ENCODE results near the gene EEF2K.
"Not testable (repeated sequence)": the region's sequence is repeated elsewhere in the genome, so short reads cannot be mapped to it uniquely, and the experiment has no call there.

EEF2K gene

DNA sequence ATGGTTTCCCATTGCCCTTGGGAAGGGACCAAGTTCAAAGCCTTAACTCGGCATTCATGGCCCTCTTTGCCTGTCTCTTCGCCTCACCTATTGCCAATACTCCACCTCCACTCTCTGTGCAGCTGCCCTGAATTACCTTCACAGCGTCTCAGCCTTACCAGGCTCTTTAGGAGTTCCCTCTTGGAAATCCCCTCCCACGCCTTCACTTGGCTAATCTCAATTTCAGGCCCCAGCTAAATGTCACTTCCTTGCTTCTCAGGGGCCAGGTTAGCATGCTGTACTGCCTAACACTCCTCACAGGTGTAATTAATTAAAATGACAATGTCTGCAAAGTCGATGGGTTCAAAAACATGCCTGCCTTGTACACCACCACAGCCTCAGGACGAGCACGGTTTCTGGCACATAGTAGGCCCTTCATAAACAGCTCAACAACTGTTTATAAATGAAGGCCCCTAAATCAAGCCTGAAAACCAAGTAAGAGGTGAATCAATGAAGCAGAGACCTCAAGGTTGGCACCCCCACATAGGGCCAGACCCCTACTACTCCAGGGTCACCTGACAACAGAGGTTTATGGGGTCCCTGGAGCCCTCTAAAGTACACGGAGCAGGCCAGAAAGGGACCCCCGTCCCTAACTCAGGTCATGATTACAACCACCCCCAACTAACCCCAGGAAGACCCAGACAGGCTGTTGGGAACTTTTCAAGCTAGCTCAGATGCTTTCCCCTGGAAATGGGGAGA, 11.2 kb upstream of the EEF2K start:
- Mint-ChIP-seq H3K27ac (peak overlapping the region; percentile 100), H3K9me3 (peaks cover 11 to 12% of the 10 kb centered on the region in 2 donors), H3K4me1 (peaks cover 38 to 50% of the 10 kb centered on the region in 2 donors), H3K4me3 (peak overlapping the region; percentile 86), H3K36me3 (peaks cover 8 to 22% of the 10 kb centered on the region in 2 donors), H3K27me3 (peaks cover 4 to 5% of the 10 kb centered on the region in 2 donors)
- DNase-seq (peak; percentile 62), ATAC-seq (replicated peaks) (no peak)

DNA sequence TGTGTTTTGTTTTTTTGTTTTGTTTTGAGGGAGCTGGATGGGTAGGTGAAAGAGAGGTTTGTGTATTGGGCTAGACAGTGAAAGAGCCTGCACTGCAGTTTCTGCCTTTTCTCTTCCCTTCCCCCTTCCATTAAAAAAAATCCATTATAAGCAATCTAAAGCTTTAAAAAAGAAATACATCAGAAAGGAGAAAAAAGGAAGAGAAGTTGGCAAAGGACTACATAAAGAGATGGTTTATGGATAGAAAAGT, 10.7 kb upstream of the EEF2K start:
- Mint-ChIP-seq H3K27ac (peak overlapping the region; percentile 100), H3K4me3 (peak overlapping the region; percentile 86), H3K36me3 (peaks cover 8 to 22% of the 10 kb centered on the region in 2 donors), H3K27me3 (peaks cover 4 to 5% of the 10 kb centered on the region in 2 donors), H3K4me1 (peaks cover 37 to 47% of the 10 kb centered on the region in 2 donors), H3K9me3 (peaks cover 11 to 12% of the 10 kb centered on the region in 2 donors)
- no peak for ATAC-seq (replicated peaks)
- DNase-seq = no peak

DNA sequence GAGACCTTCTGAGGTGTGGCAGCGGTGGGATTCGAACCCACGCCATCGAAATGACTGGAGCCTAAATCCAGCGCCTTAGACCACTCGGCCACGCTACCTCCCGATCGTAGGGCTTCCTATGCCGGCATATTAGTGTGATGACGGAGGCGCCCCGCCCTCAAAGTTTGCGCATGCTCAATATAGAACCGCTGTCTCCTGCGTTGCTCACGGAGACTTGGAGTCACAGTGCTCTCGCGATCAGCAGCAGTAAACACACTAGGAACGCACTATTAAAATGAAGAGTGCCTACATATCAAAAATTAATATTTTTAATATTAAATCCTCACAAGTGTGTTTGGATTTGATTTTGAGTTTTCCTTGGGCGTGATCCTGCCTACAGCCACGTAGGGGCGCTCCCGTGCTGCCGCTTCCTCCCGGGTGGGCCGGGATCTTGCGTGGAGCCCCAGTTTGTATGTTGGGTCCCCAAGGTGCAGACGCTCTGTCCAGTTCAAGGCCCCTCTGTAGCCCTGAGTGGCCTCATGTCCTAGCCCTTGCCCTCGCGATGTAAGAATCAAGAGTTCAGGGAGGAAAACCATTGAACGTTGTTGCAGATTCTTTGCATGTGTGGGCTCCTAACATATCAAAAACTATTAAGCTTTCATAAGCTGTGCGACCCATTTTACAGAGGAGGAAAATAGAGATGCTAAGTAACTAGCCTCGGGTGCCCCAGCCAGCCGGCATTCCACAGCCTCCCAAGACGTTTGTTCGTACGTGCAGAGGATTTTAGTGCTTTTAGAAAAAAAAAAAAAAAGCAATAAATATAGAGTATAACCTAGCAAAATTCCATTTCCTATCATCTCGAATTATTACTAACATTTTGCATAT, 10.2 kb upstream of the EEF2K start:
- Mint-ChIP-seq H3K4me3 (peak overlapping the region; percentile 86), H3K9me3 (peaks cover 11 to 12% of the 10 kb centered on the region in 2 donors), H3K36me3 (peaks cover 8 to 22% of the 10 kb centered on the region in 2 donors), H3K27ac (peak overlapping the region; percentile 100), H3K4me1 (peaks cover 37 to 47% of the 10 kb centered on the region in 2 donors), H3K27me3 (peaks cover 4 to 5% of the 10 kb centered on the region in 2 donors)
- ATAC-seq (replicated peaks) = peak; percentile 26 to 29
- DNase-seq = peak; percentile 87

DNA sequence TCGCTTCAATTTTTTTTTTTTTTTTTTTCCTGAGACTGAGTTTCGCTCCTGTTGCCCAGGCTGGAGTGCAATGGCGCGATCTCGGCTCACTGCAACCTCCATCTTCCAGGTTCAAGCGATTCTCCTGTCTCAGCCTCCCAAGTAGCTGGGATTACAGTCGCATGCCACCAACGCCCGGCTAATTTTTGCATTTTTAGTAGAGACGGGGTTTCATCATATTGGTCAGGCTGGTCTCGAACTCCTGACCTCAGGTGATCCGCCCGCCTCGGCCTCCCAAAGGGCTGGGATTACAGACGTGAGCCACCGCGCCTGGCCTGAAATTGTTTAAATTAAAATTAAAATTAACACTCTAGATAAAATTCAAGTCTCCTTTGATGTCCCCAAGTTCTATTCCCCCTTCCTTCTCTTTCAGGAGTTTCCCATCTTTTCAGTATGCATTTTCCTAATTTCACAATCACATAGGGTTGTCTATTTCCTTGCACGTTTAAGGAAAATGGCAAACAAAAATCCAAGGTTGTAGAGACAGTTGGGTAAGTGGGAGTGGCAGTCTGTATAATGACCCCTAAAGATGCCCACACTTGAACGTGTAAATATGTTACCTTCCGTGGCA, 9.4 kb upstream of the EEF2K start:
- not testable (repeated sequence) for DNase-seq; ATAC-seq (replicated peaks); H3K27ac Mint-ChIP-seq; H3K27me3 Mint-ChIP-seq
- Mint-ChIP-seq H3K36me3 (peaks cover 8 to 22% of the 10 kb centered on the region in 2 donors), H3K4me1 (peaks cover 36 to 46% of the 10 kb centered on the region in 2 donors), H3K4me3 (peak overlapping the region; percentile 67 to 68), H3K9me3 (peaks cover 11 to 12% of the 10 kb centered on the region in 2 donors)

DNA sequence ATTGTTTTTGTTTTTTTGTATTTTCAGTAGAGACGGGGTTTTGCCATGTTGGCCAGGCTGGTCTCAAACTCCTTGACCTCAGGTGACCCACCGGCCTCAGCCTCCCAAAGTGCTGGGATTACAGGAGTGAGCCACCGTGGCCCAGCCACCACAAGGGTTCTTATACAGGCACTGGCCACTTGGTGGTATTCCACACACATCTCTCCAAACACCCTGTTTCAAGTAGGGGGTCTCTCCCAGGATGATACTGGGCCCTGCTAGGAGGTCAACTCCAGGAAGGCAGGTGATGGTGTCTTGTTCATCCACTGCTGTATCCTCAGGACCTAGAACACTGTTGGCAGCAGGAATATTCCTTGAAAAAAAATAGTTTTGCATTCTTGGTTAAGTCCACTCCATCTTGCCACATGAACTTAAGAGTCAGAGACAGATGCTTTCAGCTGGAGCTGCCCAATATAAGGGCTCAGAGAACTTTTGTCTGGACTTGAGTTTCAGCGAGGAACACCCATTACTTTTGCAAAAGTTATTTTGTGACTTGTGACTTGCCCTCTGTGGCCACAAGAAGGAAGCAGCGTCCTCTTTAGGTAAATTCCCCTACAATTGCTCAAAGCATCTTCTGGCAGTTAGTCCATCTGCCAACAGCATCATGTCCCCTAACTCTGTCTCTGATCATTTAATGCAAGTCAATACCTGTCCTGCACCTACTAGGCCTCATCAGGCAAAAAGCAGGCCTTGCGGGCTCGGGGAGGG, 7.4 kb upstream of the EEF2K start:
- ATAC-seq (replicated peaks) = no peak
- no peak for DNase-seq
- H3K4me1 Mint-ChIP-seq = peaks cover 23 to 30% of the 10 kb centered on the region in 2 donors
- H3K27me3 Mint-ChIP-seq = peaks cover 4 to 5% of the 10 kb centered on the region in 2 donors
- peaks cover 8% of the 10 kb centered on the region in 2 donors for H3K9me3 Mint-ChIP-seq
- H3K36me3 Mint-ChIP-seq = peaks cover 5 to 18% of the 10 kb centered on the region in 2 donors
- peak overlapping the region; percentile 20 for H3K27ac Mint-ChIP-seq
- no peak overlapping the region for H3K4me3 Mint-ChIP-seq

DNA sequence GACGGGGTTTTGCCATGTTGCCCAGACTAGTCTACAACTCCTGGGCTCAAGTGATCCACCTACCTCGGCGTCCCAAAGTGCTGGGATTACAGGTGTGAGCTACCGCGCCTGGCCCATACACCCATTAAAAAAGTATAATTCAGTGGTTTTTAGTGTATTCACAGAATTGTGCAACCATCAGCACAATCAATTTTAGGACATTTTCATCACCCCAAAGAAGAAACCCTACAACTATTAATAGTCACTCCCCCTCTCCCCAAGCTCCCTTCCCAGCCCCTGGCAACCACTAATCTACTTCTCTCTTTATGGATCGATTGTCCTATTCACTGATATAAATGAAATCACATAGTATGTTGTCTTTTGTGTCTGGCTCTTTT, 3.8 kb upstream of the EEF2K start:
- H3K9me3 Mint-ChIP-seq = peaks cover 0 to 2% of the 10 kb centered on the region in 2 donors
- no peak overlapping the region for H3K4me3 Mint-ChIP-seq
- no peak for DNase-seq
- H3K27me3 Mint-ChIP-seq = no peaks in the 10 kb centered on the region
- ATAC-seq (replicated peaks) = no peak
- peaks cover 11 to 14% of the 10 kb centered on the region in 2 donors for H3K4me1 Mint-ChIP-seq
- H3K36me3 Mint-ChIP-seq = peaks cover 0 to 1% of the 10 kb centered on the region in 2 donors
- H3K27ac Mint-ChIP-seq = no peak overlapping the region

DNA sequence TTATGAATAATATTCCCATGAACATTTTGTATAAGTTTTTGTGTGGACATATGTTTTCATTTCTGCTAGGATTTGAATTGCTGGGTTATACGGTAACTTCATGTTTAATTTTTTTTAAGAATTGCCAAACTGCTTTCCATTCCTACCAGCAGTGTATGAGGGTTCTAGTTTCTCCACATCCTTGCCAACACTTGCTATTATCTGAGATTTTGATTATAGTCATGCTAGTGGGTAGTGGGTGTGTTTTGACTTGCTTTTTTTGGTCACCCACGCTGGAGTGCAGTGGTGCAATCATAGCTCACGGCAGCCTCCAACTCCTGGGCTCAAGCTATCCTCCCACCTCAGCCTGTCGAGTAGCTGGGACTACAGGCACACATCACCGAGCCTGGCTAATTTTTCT, 3.0 kb upstream of the EEF2K start:
- Mint-ChIP-seq H3K4me3 (no peak overlapping the region), H3K27me3 (no peaks in the 10 kb centered on the region), H3K9me3 (peaks cover 0 to 2% of the 10 kb centered on the region in 2 donors), H3K4me1 (peaks cover 17 to 23% of the 10 kb centered on the region in 2 donors), H3K36me3 (peaks cover 3 to 8% of the 10 kb centered on the region in 2 donors), H3K27ac (no peak overlapping the region)
- ATAC-seq (replicated peaks) (no peak), DNase-seq (no peak)

DNA sequence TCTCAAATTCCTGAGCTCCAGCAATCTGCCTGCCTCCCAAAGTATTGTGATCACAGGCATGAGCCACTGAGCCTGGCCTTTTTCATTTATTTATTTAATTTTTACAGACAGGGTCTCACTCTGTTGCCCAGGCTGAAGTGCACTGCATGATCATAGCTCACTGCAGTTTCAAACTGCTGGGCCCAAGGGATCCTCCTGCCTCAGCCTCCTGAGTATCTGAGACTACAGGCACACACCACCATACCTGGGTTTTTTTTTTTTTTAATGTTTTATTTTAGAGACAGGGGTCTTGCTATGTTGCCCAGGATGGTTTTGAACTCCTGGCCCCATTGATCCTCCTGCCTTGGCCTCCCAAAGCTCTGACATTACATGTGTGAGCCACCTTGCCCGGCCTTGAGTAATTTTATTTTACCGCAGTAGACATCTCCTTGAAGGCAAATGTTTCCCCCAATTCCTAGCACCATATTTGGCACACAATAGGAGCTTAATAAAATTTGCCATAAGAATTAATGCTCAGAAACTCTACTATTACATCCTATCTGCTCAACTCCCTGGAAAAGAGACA, 1.9 kb upstream of the EEF2K start:
- Mint-ChIP-seq H3K9me3 (peaks cover 0 to 2% of the 10 kb centered on the region in 2 donors), H3K4me3 (no peak overlapping the region), H3K36me3 (peaks cover 5 to 10% of the 10 kb centered on the region in 2 donors), H3K27me3 (no peaks in the 10 kb centered on the region), H3K4me1 (peaks cover 11 to 29% of the 10 kb centered on the region in 2 donors), H3K27ac (no peak overlapping the region)
- DNase-seq (no peak), ATAC-seq (replicated peaks) (no peak)

DNA sequence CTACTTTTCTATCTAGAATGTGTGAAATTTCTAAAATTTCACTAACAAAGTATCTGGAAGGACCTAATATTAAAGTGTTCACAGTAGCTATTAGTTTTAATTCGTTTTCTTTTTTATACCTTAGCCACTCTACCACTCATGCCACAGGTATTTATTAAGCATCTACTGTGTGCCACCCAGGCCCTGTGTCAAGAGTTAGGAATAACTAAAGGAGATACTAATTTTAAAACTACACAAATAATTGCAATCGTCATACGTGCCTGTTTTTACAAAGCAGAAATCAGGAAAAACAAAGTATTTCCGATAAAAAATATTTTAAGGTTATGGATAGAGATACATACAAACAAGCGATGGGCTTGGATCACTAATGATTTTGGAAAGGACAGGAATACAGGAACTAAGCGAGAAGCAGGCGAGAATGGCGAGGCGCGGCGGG, 483 bp upstream of the EEF2K start:
- Mint-ChIP-seq H3K27ac (peak overlapping the region; percentile 76), H3K27me3 (no peaks in the 10 kb centered on the region), H3K9me3 (peaks cover 3 to 4% of the 10 kb centered on the region in 2 donors), H3K4me1 (peaks cover 14 to 42% of the 10 kb centered on the region in 2 donors), H3K4me3 (peak overlapping the region; percentile 98 to 99), H3K36me3 (peaks cover 13 to 22% of the 10 kb centered on the region in 2 donors)
- DNase-seq = no peak
- no peak for ATAC-seq (replicated peaks)

DNA sequence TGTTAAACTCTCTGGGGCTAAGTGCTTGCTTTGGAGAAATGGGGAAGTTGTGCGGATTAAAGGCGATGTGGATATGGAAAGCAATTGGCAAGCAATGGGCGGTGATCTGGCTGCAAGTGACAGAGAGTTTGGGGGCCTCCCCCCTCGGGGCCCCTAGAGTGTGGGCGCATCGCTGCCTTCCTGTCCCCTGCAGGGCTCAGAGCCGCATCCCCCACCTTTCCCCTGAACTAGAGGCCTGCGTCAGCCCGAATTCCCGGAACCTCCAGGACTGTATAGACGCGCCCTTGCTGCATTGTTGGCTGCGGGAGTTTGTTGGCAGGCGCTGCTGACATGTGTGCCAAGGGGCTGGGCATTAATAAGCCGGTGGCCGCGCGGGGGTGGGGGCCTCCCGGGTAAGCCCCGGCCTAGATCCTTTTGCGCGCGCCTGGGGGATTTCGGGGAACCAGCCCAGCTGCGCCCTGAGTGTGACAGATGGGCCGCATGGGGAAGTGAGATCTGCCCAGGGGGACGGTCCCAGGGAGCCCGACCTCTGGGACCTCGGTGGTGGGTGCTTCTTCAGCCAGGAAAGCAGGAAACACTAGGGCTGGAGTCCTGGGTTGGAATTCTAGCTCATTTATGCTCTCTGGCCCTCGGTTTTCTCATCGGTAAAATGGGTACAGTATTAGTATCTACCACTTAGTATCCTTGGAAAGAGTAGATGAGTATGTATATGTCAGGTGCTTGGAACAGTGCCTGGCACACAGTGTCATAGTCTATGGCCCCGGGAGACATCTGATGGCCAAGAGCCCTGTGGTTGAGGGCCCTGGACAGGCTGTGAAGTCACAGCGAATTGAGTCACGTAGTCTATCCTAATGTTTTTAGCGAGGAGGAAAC, 1.0 kb downstream of the EEF2K start:
- Mint-ChIP-seq H3K9me3 (peaks cover 4 to 6% of the 10 kb centered on the region in 2 donors), H3K4me3 (peak overlapping the region; percentile 98 to 99), H3K36me3 (peaks cover 25 to 35% of the 10 kb centered on the region in 2 donors)

DNA sequence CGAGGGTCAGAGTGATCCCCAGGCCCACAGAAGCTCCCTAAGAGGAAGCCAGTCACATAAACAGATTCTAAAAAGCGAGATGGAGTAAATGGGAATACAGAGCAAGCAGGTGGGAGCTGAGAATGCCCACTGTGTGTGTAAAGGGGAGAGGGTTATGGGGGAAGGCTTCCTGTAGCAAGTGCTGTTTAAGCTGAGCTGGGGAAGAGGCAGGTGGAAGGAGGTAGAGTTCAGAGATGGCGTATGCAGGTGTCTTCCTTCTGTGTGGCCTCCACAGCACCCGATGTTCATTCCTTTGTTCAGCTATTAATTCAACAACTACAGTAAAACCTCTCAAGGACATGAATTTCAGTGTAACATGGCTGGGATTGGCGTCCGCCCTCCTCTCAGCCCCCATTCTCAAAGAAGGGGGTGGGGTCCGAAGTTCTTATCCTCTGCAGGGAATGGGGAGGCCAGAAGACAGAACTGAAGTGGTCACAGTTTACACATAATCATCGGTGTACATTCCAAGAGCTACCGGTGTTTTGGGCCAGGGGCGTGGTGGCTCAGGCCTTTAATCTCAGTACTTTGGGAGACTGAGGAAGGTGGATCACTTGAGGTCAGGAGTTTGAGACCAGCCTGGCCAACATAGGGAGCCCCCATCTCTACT, 1.8 kb downstream of the EEF2K start:
- ATAC-seq (replicated peaks) (no peak), DNase-seq (no peak)
- Mint-ChIP-seq H3K27ac (peak overlapping the region; percentile 97), H3K4me1 (peaks cover 25 to 55% of the 10 kb centered on the region in 2 donors), H3K27me3 (no peaks in the 10 kb centered on the region), H3K9me3 (peaks cover 4 to 6% of the 10 kb centered on the region in 2 donors), H3K36me3 (peaks cover 28 to 42% of the 10 kb centered on the region in 2 donors), H3K4me3 (peak overlapping the region; percentile 98 to 99)

More for the DNA sequence above, 1.0 kb downstream of the EEF2K start:
- peak overlapping the region; percentile 97 for H3K27ac Mint-ChIP-seq
- H3K27me3 Mint-ChIP-seq = no peaks in the 10 kb centered on the region
- peak; percentile 80 to 83 for ATAC-seq (replicated peaks)
- peak; percentile 92 for DNase-seq
- H3K4me1 Mint-ChIP-seq = peaks cover 23 to 55% of the 10 kb centered on the region in 2 donors

DNA sequence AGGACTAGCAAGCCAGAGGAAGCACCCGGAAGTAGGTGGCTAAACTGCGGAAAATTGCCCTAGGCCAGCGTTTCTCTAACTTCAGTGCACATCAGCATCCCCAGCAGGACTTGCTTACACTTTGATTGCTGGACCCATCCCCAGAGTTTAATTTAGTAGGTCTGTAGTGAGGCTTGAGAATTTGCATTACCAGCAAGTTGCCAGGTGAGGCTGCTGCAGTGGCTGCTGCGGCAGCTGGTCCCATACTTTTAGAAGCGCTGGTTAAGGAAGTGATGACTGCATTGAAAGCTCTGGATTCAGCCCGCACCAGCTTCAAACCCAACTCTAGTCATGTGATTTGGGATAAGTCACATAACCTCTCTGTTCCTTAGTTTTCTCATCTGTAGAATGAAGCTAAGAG, 4.2 kb downstream of the EEF2K start:
- Mint-ChIP-seq H3K4me1 (peaks cover 36 to 64% of the 10 kb centered on the region in 2 donors), H3K4me3 (no peak overlapping the region), H3K36me3 (peaks cover 37 to 61% of the 10 kb centered on the region in 2 donors), H3K27me3 (no peaks in the 10 kb centered on the region), H3K9me3 (peaks cover 3 to 4% of the 10 kb centered on the region in 2 donors), H3K27ac (no peak overlapping the region)
- ATAC-seq (replicated peaks) (no peak), DNase-seq (no peak)
